Measurements from ENCODE around the gene SKI.

DNA sequence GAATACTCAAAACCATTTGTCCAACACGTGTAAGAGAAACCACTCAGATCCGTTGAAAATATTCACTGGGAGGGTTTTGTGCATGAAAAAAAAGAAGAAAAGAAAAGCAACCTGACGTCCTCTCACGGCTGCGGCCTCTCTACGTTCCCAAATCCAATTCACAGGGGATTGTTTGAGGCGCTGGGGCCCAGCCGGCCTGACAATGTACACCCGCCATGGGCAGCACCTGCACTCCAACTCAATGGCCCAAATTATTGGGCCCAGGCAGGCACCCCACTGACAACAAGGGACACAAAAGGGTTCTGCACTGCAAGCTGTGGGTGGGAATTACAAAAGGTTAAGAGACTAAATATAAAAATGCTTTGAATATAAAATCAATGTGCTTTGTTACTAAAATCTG, 121.7 kb downstream of the SKI start:
- TF ChIP-seq CTCF (IDR thresholded peaks at IDR 0.05) (no peak), EP300 (IDR thresholded peaks at IDR 0.05) (no peak), POLR2A (IDR thresholded peaks at IDR 0.05) (no peak)
